GF-D8 (cell line): Measurements from ENCODE around the gene ZFPM1.

ENCODE experiments used
- DNase-seq: peaks from one replicate; lab custom pipeline; 2025; lab: John Stamatoyannopoulos, UW

ZFPM1 gene

DNA sequence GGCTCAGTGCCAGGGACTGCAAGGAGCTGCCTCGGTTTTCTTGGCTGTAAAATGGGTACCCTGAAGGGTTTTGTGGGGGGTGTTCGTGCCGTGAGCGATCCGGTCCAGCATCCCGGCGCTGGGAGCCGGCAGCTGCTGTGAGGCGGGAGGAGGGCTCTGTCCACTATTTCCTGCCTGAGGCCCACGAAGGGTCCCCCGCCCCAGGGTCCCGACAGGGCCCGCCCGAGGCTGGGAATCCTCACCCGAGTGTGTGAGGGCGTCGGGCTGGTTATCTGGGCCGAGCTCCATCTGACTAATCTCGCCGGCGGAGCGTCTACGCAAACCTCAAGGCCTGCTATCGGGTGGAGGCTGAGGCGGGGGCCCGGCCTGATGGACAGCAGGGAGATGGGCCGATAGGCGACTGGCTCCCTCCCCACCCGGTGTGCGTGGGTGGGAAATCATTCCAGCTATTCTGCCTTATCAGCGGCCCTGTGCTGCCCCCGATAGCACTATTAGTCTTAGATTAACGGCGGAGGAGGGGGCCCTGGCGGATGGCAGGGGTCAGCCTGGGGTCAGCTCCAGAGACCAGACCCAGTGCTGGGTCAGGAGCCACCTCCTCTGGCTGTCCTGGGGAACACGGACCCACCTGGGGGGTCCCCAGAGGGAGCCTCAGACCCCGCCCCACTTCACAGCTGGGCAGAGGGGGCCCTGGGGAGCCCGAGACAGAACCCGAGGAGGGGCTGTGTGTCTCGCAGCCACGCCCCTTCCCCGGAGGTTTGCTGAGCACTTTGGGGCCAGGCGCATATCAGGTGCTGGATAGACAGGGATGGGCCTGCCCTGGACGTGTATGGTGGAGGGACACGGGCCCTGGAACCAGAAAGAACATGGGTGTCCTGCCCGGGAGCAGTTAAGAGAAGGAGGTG is 44.7 kb downstream of the ZFPM1 start:
- DNase-seq: no peak

- no peak for DNase-seq
These were observed 45.6 kb downstream of the ZFPM1 start for GRCh38 chr16:88498576-88499208.

GRCh38 chr16:88499292-88499691 is 46.2 kb downstream of the ZFPM1 start:
- no peak for DNase-seq

DNA sequence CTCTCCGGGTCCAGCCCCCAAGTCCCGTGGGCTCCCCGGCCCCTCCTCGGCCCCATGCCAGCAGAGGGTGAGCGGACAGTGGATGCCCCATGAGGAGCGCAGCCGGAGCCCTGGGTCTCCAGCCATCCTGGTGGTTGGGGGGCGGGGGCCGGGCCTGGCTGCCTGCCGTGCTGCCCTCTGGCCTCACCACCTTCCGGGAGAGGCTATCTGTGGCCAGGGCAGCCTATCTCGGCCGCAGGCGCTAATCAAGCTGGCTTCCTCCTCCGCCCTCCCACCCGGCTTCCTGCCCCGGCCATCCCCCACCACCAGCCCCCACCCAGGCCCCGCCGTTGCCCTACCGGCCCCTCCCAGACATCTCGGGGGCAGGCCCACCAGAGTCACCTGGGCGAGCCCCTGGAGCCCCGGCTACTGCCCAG is 46.8 kb downstream of the ZFPM1 start:
- DNase-seq: no peak

- DNase-seq: no peak
These were observed 47.2 kb downstream of the ZFPM1 start for GRCh38 chr16:88500255-88500661.

DNA sequence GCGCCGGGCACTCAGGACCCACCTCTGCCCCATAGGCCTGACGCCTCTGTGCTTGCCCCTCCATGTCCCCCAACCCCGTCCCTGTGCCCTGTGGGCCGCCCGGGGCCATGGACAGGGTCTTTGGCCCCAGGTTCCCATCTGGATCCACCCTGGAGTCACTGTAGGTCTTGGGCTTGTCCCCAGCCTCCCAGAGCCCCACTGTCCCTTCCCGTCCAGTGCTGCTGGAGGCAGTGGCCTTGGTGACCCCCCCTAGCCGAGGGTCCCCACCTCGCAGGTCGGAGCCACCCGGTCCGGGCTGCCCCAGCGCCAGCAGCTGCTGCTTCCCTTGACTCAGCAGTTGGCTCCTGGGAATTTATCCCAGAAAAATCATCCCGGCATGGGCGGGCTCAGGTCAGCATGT is 49.3 kb downstream of the ZFPM1 start:
- no peak for DNase-seq

DNA sequence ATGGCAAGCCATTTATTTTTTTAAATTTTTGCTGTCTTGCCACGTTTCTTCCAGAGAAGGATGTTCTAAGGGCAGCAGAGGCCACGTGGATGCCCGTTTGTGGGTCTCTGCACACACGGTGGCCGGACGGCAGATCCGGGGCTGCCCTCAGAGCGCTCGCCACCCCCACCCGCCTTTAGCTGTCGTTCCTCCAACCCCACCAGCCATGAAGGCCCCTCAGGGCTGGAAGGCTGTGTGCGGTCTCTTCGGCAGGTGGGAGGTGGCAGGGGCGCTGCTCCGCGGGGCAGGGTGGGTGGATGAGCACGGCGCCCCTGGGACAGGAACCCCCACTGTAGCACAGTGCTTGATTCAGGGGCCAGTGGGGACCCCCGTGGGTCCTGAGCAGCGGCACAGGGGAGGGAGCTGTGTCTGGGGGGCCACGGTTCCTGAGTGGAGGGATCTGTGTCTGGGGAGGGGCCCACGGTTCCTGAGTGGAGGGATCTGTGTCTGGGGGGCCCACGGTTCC is 49.7 kb downstream of the ZFPM1 start:
- no peak for DNase-seq

DNA sequence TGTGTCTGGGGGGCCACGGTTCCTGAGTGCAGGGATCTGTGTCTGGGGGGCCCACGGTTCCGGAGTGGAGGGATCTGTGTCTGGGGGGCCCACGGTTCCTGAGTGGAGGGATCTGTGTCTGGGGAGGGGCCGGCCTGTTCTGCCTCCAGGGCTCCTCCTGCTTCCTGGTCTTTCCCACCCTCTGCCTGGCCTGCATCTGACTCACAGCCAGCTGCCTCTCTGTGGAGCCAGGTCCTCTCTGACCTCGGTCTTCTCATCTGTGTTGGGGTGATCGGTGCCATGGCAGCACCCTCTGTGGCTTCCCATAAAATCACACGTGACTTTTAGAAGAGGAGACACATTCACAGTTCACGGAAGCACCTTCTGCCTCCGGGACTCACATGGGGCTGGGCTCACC is 50.3 kb downstream of the ZFPM1 start:
- no peak for DNase-seq

- DNase-seq: no peak
These were observed 50.9 kb downstream of the ZFPM1 start for GRCh38 chr16:88503771-88504488.

DNA sequence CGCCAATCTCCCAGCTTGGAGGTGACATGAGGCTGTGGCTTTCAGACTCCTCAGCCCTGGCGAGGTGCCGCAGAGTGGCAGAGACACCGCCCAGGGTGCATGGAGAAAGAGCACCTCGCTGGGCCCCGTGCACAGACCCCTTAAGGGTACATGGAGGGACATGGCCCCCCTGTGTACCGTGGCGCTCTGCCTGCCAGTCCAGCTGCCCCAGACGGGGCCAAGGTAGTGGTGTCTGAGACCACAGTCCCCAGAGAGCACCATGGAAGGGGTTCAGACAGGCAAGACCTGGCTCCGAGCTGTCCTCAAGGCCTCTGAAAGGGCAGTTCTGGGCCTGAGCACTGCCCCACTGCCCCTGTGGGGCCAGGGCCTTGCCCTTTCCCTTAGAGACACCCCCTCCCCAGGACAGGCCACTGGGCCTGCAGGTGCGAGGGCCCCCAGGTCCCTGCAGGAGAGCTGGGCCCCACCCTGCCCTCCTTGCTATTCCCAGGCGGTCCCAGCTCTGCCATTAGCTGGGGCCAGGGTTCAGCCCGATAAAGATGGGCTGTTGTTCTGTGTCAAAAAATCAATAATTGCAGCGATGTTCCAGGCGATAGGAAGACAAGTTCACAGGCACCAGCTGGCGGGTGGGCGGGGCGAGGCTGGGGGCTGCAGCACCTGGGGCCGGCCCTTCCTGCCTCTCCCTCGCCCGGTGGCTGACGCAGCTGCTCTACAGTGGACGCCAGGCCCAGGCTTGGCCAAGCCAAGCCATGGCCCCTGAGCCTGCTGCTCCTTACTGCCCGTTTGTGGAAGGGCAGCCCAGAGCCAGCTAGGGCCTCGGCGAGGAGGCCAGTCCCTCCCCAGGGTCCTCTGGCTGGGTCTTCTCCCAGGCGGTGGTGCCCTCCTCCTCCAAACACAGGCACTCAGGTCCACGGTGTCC is 51.7 kb downstream of the ZFPM1 start:
- DNase-seq: no peak

DNA sequence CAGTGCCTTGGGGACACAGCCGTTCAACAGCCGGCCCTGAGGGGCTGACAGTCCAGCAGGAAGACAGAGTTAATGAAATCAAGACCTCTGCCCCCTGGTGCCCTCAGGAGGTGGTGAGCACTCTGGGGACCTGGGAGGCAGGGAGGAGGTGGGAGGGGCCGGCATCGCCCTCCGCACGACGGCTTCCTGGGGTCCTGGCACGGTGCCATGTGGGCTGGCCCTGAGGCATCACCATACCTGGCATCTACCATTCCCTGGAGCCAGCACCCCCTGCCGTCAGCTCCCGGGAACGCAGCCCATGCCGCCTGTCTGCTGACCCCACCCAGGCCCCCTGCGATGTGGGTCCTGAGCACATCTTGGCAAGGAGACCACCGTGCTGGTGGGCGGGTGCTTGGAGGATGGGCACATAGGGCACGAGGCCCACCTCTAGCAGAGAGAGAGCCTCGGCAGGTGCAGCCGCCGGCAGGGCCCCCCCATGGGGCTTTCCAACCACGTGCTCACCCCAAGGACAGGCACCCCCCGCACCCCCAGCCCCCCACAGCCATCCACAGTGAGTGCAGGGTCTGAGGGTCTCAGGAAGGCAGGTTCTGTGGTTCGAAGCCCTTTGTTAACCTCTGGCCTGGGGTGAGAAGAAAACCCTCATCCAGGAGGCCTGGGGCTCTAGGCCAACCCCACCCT is 52.5 kb downstream of the ZFPM1 start:
- no peak for DNase-seq

DNA sequence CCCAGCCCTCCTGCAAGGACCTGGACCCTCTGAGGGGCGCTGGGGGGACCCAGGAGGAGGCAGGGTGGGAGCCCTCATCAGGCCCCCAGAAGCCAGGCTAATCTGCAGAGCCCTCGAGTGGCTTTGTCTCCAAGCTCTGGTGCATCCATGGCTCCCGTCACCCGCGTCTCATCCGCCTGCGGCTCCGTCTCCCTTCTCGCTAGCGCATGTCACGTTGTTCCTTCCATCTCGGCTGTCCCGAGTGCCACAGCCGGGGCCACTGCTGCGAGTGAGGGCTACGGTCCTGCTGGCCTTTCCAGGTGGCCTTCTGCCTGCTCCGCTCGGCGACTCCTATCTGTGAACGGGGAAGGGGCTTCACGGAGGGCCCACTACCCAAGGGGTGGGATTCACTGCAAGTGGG is 53.6 kb downstream of the ZFPM1 start:
- no peak for DNase-seq

GRCh38 chr16:88507231-88507743 is 54.2 kb downstream of the ZFPM1 start:
- no peak for DNase-seq

DNA sequence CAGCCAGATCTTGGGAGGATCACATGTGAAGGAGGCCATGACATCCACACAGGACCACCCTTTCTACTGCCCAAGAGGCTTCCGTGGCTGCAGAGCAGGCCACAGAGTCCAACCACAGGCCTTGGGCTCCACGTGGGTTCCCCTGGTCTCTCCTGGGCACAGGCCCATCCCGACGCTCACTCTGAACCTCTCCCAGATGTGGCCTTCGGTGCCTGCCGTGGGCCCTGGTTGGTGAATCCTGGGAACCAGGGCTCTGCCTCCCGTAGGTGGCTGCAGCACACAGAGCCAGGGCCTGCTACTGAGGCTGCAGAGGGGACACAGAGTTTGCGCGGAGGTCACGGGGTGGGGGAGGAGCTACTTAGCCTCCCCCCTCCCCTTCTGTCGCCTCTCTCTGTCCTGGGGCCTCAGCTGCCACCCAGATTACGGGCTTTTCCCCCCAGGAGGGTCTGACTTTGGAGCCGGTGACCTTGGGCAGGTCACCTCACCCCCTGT is 55.3 kb downstream of the ZFPM1 start:
- no peak for DNase-seq

DNA sequence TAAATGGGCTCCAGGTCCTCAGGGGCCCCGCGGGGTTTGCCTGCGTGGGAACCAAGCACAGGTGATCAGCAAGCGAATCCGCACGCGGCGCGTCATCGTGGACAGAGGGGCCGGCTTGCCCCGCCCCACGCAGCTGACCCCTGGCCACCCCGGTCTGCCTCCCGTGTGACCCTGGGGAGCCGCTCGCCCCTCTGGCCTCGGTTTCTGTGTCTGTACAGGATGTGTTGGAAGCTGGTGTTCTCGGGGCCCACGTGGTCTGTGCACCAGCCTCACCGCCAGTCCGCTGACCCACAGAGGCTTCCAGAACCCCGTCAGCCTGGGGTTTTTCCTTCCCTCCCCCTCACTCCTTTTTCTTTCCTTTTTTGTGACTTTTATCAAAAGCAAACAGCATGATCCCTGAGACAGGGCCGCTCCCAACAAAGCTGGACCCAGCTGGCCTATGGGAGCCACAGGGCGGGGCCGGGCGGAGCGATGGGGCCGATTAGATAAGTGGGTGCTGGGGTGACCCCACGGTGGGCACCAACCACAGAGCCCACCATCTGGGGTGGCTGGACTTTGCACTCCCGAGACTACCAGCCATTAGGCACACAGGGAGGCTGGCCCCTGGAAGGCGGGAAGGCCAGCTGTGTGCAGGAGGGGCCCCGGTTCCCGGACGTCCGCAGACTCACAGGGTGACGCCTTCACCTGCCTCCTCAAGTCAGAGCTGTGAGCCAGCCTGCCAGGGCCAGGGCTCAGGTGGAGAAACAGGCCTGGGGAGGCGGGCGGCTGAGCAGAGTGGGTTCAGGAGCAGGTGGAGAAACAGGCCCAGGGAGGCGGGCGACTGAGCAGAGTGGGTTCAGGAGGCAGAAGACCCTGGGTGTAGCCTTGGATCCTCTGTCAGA is 56.0 kb downstream of the ZFPM1 start:
- no peak for DNase-seq

GRCh38 chr16:88509749-88510069 is 56.6 kb downstream of the ZFPM1 start:
- no peak for DNase-seq

- DNase-seq: no peak
These were observed 57.3 kb downstream of the ZFPM1 start for GRCh38 chr16:88510091-88510994.

DNA sequence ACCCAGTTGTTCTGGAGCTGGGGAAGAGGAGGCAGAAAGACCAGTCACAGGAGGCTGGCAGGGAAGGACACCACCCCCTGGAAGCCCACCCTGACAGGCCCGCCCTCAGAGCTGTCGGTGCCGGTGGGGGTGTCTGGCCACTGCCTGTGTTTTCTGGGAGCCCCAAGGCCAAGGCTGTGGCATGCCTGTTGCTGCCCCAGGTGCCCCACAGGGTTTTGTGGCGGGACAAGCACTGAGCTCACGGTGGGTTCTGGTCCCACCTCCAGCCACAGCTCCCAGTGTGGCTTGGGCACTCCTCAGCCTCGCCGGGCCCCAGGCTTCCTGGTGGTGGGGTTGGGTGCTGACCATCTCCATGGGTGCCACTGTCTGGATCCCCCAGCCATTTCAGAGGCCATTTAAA is 58.0 kb downstream of the ZFPM1 start:
- DNase-seq: no peak

DNA sequence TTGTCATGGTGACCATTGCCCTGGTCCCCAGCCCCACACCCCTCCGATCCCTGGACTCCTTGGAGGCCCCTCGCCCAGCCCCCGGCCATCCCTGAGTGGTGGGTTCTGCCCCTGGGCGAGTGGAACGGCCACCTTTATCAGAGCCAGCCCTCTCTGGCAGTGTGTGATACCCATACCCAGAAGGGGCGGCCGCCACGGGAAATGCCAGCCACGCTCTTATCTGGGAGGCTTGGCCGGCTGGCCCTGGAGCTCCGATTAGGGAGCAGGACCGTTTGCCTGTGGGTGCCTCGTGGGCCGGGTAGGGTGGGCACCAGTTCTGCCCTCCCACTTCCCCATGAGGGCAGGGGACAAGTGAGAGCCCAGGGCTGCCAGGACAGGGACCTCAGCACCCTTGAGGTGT is 58.8 kb downstream of the ZFPM1 start:
- no peak for DNase-seq
